ENCODE measurements around the gene TMEM255B. TPM values are rescaled to one million over a fixed set of nuclear protein-coding genes. Genes with fewer than 3 reads are reported as not detected.
"Not testable (repeated sequence)": the region's sequence is repeated elsewhere in the genome, so short reads cannot be mapped to it uniquely, and the experiment has no call there.

The TMEM255B gene
- total RNA-seq, 1 donor from 2014 or later = 9.8 TPM

GRCh38 chr13:113745500-113746142 is 13.4 kb upstream of the TMEM255B start:
- ATAC-seq; intact Hi-C loops (cut with DNase I): not testable (repeated sequence)
- DNase-seq (ENCODE audit: missing footprints) = peak; percentile 2

- peak; percentile 8 for DNase-seq (ENCODE audit: missing footprints)
- ATAC-seq = no peak
- intact Hi-C loops (cut with DNase I) = no loop called here
These were observed 12.9 kb upstream of the TMEM255B start for GRCh38 chr13:113746143-113746525.

- intact Hi-C loops (cut with DNase I) = no loop called here
- ATAC-seq = no peak
- peak; percentile 34 for DNase-seq (ENCODE audit: missing footprints)
These were observed 12.4 kb upstream of the TMEM255B start for GRCh38 chr13:113746671-113747070.

GRCh38 chr13:113747291-113747833 is 11.7 kb upstream of the TMEM255B start:
- peak; percentile 60 for DNase-seq (ENCODE audit: missing footprints)
- ATAC-seq = peak; percentile 77
- intact Hi-C loops (cut with DNase I) = no loop called here

- ATAC-seq = peak; percentile 66
- DNase-seq (ENCODE audit: missing footprints) = peak; percentile 74
- intact Hi-C loops (cut with DNase I) = no loop called here
These were observed 10.7 kb upstream of the TMEM255B start for GRCh38 chr13:113748101-113748861.

- DNase-seq (ENCODE audit: missing footprints) = peak; percentile 50
- intact Hi-C loops (cut with DNase I) = no loop called here
- ATAC-seq = no peak
These were observed 10.1 kb upstream of the TMEM255B start for GRCh38 chr13:113748862-113749451.

GRCh38 chr13:113749507-113749906 is 9.5 kb upstream of the TMEM255B start:
- intact Hi-C loops (cut with DNase I) = no loop called here
- ATAC-seq (no peak), DNase-seq (ENCODE audit: missing footprints) (peak; percentile 32)

- no peak for ATAC-seq
- DNase-seq (ENCODE audit: missing footprints) = peak; percentile 27
- intact Hi-C loops (cut with DNase I) = no loop called here
These were observed 9.1 kb upstream of the TMEM255B start for GRCh38 chr13:113749967-113750366.

GRCh38 chr13:113750554-113751399 is 8.2 kb upstream of the TMEM255B start:
- ATAC-seq (no peak), DNase-seq (ENCODE audit: missing footprints) (peak; percentile 26)
- intact Hi-C loops (cut with DNase I) = no loop called here

DNA sequence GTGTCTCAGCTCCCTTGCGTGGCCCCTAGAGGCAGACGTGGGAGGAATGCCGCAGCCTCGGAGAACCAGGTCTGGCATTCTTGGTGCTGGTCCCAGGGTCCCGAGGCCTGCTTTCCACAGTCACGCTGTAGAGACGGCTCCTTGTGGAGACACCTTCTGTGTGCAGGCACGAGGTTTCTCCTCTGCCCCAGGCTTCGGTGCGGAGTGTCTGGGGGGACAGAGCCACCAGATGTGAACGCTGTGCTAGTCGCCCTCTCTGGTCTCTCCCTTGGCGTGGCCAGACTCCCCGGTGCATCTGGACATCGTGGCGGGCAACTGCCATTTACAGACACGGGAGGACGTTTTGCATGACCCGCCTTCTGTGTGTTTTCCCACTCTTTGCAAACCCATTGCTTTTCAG is 7.5 kb upstream of the TMEM255B start:
- intact Hi-C loops (cut with DNase I) = no loop called here
- DNase-seq (ENCODE audit: missing footprints) = peak; percentile 28

GRCh38 chr13:113752211-113752986 is 6.6 kb upstream of the TMEM255B start:
- DNase-seq (ENCODE audit: missing footprints); ATAC-seq; intact Hi-C loops (cut with DNase I): not testable (repeated sequence)

More for the DNA sequence above, 7.5 kb upstream of the TMEM255B start:
- no peak for ATAC-seq

DNA sequence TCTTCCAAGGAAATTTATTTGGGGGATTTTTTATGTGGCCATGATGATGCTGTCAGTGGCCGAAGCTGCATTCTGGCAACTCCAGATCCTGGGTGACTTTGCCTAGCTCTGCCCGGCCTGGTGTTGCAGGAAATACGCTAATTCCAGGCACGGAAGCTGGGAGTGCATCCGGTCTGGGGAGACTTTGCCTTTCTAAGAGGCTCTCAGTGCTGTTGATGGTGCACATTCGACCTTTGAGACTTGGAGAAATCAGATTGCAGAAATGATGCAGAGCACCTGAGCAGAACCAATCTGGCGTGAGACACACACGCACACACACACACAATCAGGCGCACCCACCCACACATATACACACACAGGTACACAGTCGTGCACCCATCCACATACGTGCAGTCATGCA is 5.9 kb upstream of the TMEM255B start:
- intact Hi-C loops (cut with DNase I) = no loop called here
- ATAC-seq (no peak), DNase-seq (ENCODE audit: missing footprints) (no peak)

- DNase-seq (ENCODE audit: missing footprints) = no peak
- intact Hi-C loops (cut with DNase I) = no loop called here
- ATAC-seq = no peak
These were observed 4.8 kb upstream of the TMEM255B start for GRCh38 chr13:113754242-113754641.

DNA sequence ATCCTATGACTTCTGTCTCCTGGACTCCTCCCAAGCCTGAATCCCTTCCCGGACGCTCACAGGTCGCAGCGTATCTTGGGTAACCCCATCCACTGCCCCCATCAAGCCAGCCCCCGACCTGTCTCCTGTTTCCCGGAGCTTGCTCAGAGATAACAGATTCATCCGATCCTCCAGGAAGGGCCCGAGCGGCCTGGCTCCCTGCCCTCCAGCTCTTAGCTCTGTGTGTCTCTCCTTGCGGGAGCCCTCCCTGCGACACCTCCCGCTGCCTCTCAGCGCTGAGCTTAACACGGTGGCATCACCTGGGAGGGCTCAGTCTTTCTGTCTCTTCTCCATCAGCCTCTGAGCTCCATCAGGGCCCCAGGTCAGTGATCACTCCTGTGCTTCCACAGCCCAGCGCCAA is 4.3 kb upstream of the TMEM255B start:
- intact Hi-C loops (cut with DNase I) = no loop called here
- peak; percentile 56 for DNase-seq (ENCODE audit: missing footprints)

GRCh38 chr13:113756441-113757097 is 2.5 kb upstream of the TMEM255B start:
- ATAC-seq (no peak), DNase-seq (ENCODE audit: missing footprints) (peak; percentile 11)
- intact Hi-C loops (cut with DNase I) = no loop called here

More for the DNA sequence above, 4.3 kb upstream of the TMEM255B start:
- ATAC-seq = no peak

DNA sequence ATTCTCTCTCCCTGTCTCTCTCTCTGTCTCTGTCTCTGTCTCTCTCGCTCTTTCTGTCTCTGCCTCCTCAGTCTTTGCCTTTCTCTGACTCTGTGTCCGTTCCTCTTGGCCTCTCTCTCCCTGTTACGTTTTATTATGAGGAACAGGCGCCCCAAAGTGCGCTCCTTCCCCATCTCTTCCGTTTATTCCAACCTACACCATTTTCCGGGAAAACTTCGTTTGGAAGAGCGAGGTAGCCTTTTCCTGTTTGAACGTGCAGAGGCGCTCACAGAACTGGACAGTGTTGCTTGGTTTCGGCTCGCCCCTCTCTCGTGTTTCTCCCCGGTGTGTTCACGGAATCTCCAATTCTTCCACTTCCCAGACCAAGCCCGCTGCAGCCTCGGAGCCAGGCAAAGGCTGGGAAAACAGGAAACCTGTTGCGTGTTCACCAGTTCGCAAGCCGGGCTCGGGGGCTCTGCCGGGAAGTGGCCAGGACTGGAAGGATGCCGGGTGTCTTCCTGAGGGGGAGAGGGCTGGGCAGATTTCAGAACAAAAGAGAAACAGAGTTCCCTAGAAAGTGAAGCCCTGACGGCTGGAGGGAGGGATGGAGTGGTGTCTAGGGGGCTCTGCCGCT is 605 bp downstream of the TMEM255B start:
- ATAC-seq (peak; percentile 22), DNase-seq (ENCODE audit: missing footprints) (peak; percentile 59)
- intact Hi-C loops (cut with DNase I) = loop anchor here (5.0 kb wide), 1 partner anchor 43 kb away; no protein-coding TSS in a partner anchor

DNA sequence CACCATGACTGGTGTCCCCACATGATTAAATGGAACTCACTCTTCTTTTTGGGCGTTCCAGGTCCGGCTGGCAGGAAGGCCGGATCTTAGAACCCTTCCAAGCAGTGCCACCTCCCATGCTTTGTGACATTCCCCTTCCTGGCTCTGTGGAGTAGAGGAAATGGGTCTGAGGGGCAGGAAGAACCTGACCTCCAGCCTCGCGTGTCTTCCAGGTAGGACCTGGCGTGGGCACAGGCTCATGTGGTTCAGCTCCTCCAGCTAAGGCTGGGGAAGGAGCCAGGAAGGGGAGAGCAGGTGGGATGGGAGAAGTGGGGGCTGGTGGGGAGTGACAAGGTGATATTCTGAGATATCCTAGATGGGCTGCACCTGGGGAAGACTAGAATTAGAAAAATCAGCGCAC is 2.1 kb downstream of the TMEM255B start:
- ATAC-seq = no peak
- intact Hi-C loops (cut with DNase I) = loop anchor here (5.0 kb wide), 1 partner anchor 41 kb away; no protein-coding TSS in a partner anchor
- no peak for DNase-seq (ENCODE audit: missing footprints)
